HCEC 1CT (cell line): ENCODE results near the gene TIMP2.
"Not testable (repeated sequence)": the region's sequence is repeated elsewhere in the genome, so short reads cannot be mapped to it uniquely, and the experiment has no call there.

ENCODE experiments used
- DNase-seq: peaks from one replicate; pipeline ENCODE4 v3.0.0-alpha.2; 2017

TIMP2 gene

DNA sequence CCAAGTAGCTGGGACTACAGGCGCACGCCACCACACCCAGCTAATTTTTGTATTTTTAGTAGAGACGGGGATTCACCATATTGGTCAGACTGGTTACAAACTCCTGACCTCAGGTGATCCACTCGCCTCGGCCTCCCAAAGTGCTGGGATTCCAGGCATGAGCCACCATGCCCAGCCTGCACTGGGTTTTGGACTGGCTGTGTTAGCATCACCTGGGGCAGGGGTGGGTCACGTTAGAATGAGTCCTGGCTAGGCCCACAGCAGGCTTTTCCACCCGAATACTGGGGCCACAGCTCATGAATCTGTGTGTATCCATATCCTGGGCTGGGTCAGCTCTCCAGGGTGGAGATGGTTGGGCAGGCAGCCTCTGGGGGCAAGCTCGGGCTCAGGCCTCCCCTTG, 23.0 kb downstream of the TIMP2 start:
- DNase-seq, result not testable (repeated sequence)

- DNase-seq, result no peak
Measured at GRCh38 chr17:78901806-78902205, 23.4 kb downstream of the TIMP2 start.

DNA sequence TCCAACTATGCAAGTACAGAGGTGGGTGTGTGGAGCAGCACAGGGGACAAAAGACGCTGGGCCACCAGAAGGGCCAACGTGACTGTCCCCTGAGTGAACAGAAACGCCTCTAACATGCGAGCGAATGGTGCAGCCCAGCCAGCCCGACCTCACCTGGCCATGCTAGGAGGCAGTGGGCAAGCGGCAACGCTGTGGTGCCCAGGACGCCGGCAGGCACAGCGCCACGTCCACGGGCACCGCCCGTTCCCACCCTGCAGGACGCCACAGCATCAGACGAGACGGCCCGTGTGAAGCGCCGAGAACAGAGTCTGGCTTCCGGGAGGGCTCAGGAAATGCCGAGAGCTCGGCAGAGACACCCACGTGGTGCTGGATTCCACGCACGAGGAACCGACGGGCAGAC, 24.4 kb downstream of the TIMP2 start:
- no peak for DNase-seq

GRCh38 chr17:78899361-78900260, 25.6 kb downstream of the TIMP2 start:
- DNase-seq, result no peak

GRCh38 chr17:78898947-78899346, 26.2 kb downstream of the TIMP2 start:
- no peak for DNase-seq

- DNase-seq, result no peak
Measured at GRCh38 chr17:78898075-78898836, 26.9 kb downstream of the TIMP2 start.

GRCh38 chr17:78897664-78898047, 27.5 kb downstream of the TIMP2 start:
- no peak for DNase-seq

GRCh38 chr17:78896834-78897663, 28.1 kb downstream of the TIMP2 start:
- no peak for DNase-seq

DNA sequence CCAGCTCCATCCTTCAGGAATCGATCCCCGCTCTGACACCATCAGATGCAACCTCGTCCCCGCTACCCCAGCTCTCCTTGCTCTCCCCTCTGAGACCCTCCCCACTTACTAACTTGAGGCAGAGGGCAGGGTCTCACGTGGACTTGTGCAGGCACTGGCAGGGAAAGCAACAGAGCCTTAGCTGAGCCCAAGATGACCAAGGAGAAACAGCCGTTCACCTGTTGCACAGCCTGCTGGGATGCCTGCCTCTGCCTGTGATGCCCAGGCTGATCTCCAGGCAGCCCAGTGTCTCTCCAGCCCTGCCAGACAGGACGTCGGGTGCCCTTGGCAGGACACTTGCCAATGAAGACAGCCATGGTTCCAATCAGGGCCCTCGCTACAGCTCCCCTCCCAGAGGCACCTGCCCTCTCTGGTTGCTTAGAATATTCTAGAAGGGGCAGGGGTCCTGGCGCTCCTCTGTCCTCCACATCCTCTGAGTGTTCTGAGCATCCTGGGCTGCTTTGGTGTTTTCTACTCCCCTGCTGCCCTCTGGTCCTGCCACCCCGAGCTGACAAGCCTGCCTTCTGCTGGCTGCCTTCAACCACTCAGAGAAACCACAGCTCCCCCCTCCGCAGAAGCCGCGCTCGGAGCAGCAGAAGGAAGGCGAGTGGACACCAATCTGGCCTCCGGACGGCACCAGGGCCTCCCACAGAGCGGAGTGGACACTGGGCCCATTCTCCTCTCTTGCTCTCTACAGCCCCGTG, 28.9 kb downstream of the TIMP2 start:
- DNase-seq, result no peak

GRCh38 chr17:78895322-78895721, 29.9 kb downstream of the TIMP2 start:
- no peak for DNase-seq

DNA sequence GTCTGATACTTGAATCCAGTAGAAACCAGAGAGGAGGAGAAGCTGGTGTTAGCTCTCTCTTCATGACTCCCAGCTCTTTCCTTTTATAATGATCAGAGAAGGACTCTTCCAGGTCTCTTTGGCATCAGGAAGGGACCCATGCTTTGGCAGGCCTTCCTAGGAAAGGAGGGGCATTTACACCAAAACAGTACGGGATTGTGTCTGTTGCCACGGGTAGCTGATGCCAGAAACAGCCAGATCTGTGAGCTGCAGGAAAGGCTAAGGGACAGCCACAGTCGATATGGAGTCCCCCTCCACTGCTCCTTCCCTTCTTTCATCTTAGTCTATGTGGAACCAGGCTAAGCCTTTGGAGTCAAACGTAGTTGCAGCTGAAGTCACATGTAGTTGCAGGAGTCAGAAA, 31.5 kb downstream of the TIMP2 start:
- no peak for DNase-seq

DNA sequence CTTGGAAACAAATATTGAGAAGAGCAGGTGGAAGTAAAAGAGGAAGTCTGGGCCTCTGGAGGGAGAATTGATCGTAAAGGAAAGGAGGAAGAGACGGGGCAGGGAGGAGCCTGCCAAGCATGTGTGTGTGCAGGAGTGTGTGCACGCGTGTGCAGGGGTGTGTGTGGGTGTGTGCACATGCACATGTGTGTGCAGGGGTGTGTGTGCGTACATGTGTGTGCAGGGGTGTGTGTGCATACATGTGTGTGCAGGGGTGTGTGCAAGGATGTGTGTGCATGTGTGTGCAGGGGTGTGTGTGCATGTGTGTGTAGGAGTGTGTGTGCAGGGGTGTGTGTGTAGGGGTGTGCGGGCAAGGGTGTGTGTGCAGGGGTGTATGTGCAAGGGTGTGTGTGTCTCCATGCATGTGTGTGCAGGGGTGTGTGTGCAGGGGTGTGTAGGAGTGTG, 32.2 kb downstream of the TIMP2 start:
- no peak for DNase-seq

- DNase-seq, result no peak
Measured at GRCh38 chr17:78892520-78892919, 32.7 kb downstream of the TIMP2 start.

GRCh38 chr17:78892062-78892456, 33.1 kb downstream of the TIMP2 start:
- DNase-seq, result no peak

DNA sequence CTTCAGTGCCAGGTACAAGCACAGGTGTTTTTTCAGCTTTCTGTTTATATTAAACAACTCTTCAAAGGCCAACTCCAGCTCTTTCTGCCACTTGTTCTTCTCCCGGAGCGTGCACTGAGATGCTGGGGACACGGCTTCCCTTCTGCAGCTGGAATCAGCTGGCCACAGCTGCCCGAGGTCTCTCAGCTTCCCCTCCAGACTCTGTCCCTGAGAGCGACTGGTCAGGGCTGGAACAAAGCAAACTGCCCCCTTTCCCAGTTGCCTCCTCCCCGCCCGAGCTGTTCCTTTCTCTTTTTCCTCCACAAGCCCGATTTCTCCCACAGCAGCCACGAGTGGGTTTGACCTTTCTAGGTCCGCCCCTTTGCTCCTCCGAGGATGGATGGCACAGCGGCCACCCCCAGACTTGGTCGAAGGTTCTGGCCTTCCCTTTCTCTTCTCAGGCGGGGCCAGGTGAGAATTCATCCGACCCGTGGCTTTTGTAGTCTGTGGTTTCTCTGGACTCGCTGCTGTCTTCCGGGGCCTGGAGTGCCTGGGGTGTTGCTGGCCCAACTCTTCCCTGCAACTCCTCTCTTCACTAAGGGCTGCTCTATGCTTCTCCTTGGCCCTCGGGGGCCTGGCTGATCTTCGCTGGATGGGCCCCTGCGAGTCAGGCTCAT, 33.7 kb downstream of the TIMP2 start:
- DNase-seq, result no peak

GRCh38 chr17:78890498-78890897, 34.7 kb downstream of the TIMP2 start:
- no peak for DNase-seq

GRCh38 chr17:78890096-78890495, 35.1 kb downstream of the TIMP2 start:
- not testable (repeated sequence) for DNase-seq

DNA sequence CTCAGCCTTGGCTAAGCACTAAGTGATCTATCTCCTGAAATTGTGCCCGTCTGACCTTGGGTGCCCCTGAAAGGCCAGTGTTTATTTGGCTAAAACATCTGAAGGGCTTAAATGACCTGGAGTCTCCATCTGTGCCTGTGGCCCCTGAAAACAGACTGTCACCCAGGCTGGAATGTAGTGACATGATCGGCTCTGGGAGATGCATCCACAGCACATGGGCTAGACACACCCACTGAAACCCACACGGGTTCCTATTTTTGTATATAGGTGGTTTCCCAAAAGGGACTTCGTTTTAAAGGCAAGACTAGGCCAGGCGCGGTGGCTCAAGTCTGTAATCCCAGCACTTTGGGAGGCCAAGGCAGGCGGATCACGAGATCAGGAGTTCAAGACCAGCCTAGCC, 35.7 kb downstream of the TIMP2 start:
- no peak for DNase-seq

GRCh38 chr17:78888941-78889518, 36.2 kb downstream of the TIMP2 start:
- DNase-seq, result no peak

DNA sequence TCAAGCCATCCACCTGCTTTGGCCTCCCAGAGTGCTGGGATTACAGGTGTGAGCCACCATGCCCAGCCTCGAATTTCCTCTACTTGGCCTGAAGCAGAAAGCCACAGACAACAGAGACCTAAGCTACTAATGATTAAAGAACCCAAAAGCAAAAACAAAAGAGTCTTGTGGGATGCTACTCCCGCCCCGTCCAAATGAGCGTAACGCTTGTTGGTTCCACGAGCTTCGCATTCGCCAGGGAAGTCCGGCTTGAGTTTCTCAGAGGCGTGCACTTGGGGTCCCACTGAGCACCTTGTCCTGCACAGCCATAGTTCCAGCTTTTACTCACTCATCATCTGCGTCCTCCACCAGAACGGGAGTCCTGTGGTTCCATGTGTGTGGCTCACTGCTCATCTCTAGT, 38.2 kb downstream of the TIMP2 start:
- DNase-seq, result no peak

DNA sequence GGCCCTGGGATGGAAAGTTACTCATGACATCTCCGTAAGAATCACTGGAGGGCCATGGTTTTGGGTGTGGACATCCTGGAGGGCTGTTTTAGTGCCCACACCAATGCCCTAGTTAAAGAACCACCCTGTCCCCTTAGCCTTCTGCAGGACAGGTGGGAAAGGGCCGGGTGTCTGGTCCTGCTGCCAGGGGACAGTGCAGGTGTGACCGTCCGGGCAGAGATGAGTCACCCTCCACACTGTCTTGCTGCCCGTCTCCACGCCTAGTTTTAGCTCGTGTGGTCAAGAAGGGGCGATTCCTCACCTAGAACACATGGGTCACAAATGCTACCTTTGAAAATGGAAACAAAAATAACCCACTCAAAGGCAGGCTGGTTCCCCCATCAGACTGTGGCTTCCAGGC, 39.2 kb downstream of the TIMP2 start:
- no peak for DNase-seq
